ENCODE data around the gene PRKCA.
"Not testable (repeated sequence)": the region's sequence is repeated elsewhere in the genome, so short reads cannot be mapped to it uniquely, and the experiment has no call there.

PRKCA gene

GRCh38 chr17:66290101-66290722, 12.2 kb upstream of the PRKCA start:
- no peak for DNase-seq (ENCODE audit: low read depth)

GRCh38 chr17:66292353-66292752, 10.1 kb upstream of the PRKCA start:
- no peak for DNase-seq (ENCODE audit: low read depth)

GRCh38 chr17:66296289-66296725, 6.1 kb upstream of the PRKCA start:
- no peak for DNase-seq (ENCODE audit: low read depth)

GRCh38 chr17:66297443-66297842, 5.0 kb upstream of the PRKCA start:
- not testable (repeated sequence) for DNase-seq (ENCODE audit: low read depth)

GRCh38 chr17:66299711-66300110, 2.7 kb upstream of the PRKCA start:
- no peak for DNase-seq (ENCODE audit: low read depth)

- DNase-seq (ENCODE audit: low read depth): no peak
These were observed 1.5 kb upstream of the PRKCA start for GRCh38 chr17:66300956-66301355.

GRCh38 chr17:66301367-66301863, 998 bp upstream of the PRKCA start:
- DNase-seq (ENCODE audit: low read depth): no peak

GRCh38 chr17:66302761-66303626, 581 bp downstream of the PRKCA start:
- DNase-seq (ENCODE audit: low read depth): no peak

- DNase-seq (ENCODE audit: low read depth): no peak
These were observed 2.1 kb downstream of the PRKCA start for GRCh38 chr17:66304304-66305174.

- no peak for DNase-seq (ENCODE audit: low read depth)
These were observed 4.0 kb downstream of the PRKCA start for GRCh38 chr17:66306446-66306845.

GRCh38 chr17:66307257-66307656, 4.8 kb downstream of the PRKCA start:
- DNase-seq (ENCODE audit: low read depth): no peak

GRCh38 chr17:66308856-66309255, 6.4 kb downstream of the PRKCA start:
- DNase-seq (ENCODE audit: low read depth): no peak

- DNase-seq (ENCODE audit: low read depth): no peak
These were observed 7.4 kb downstream of the PRKCA start for GRCh38 chr17:66309793-66310192.

- DNase-seq (ENCODE audit: low read depth): no peak
These were observed 8.2 kb downstream of the PRKCA start for GRCh38 chr17:66310528-66311148.

- no peak for DNase-seq (ENCODE audit: low read depth)
These were observed 10.5 kb downstream of the PRKCA start for GRCh38 chr17:66312912-66313311.

GRCh38 chr17:66313325-66313724, 10.9 kb downstream of the PRKCA start:
- DNase-seq (ENCODE audit: low read depth): no peak

- DNase-seq (ENCODE audit: low read depth): no peak
These were observed 11.7 kb downstream of the PRKCA start for GRCh38 chr17:66313995-66314659.

GRCh38 chr17:66317629-66318028, 15.2 kb downstream of the PRKCA start:
- DNase-seq (ENCODE audit: low read depth): no peak

GRCh38 chr17:66319226-66319625, 16.8 kb downstream of the PRKCA start:
- no peak for DNase-seq (ENCODE audit: low read depth)

- DNase-seq (ENCODE audit: low read depth): no peak
These were observed 20.4 kb downstream of the PRKCA start for GRCh38 chr17:66322764-66323163.

GRCh38 chr17:66324381-66325004, 22.1 kb downstream of the PRKCA start:
- DNase-seq (ENCODE audit: low read depth): not testable (repeated sequence)
